Smooth muscle cell of the brain vasculature (primary cell): ENCODE measurements around the gene SLC12A5.

Experiments used
- DNase-seq: peaks from one replicate; pipeline ENCODE4 v3.0.0-alpha.2; 2012; ENCODE audit warnings: low read depth, low spot score

Gene SLC12A5

GRCh38 chr20:46006022-46006705, 22.9 kb upstream of the SLC12A5 start:
- DNase-seq, result no peak

- no peak for DNase-seq
Observed at GRCh38 chr20:46006964-46007363, 22.1 kb upstream of the SLC12A5 start.

GRCh38 chr20:46007671-46008070, 21.3 kb upstream of the SLC12A5 start:
- no peak for DNase-seq

GRCh38 chr20:46009816-46010215, 19.2 kb upstream of the SLC12A5 start:
- DNase-seq, result no peak

- DNase-seq, result no peak
Observed at GRCh38 chr20:46010491-46011391, 18.3 kb upstream of the SLC12A5 start.

GRCh38 chr20:46011631-46012482, 17.2 kb upstream of the SLC12A5 start:
- no peak for DNase-seq

GRCh38 chr20:46012921-46013320, 16.1 kb upstream of the SLC12A5 start:
- no peak for DNase-seq

GRCh38 chr20:46013322-46013828, 15.6 kb upstream of the SLC12A5 start:
- no peak for DNase-seq

- no peak for DNase-seq
Observed at GRCh38 chr20:46013829-46014516, 15.0 kb upstream of the SLC12A5 start.

- DNase-seq, result no peak
Observed at GRCh38 chr20:46014517-46015396, 14.3 kb upstream of the SLC12A5 start.

- DNase-seq, result no peak
Observed at GRCh38 chr20:46017272-46017671, 11.7 kb upstream of the SLC12A5 start.

GRCh38 chr20:46018112-46018511, 10.9 kb upstream of the SLC12A5 start:
- no peak for DNase-seq

GRCh38 chr20:46018611-46019010, 10.4 kb upstream of the SLC12A5 start:
- no peak for DNase-seq

- DNase-seq, result no peak
Observed at GRCh38 chr20:46020555-46020954, 8.5 kb upstream of the SLC12A5 start.

- no peak for DNase-seq
Observed at GRCh38 chr20:46021361-46022359, 7.4 kb upstream of the SLC12A5 start.

- DNase-seq, result no peak
Observed at GRCh38 chr20:46022411-46023147, 6.4 kb upstream of the SLC12A5 start.

- DNase-seq, result no peak
Observed at GRCh38 chr20:46023148-46023484, 5.9 kb upstream of the SLC12A5 start.

GRCh38 chr20:46023999-46024398, 5.0 kb upstream of the SLC12A5 start:
- DNase-seq, result no peak
